22Rv1 (cell line): ENCODE results near the gene OLFML2A.

ENCODE experiments used
- ZFX ChIP-seq: fragments of 450-650 bp; IDR thresholded peaks from 2 replicates; pipeline ENCODE4 v1.6.1; 2017; ENCODE audit warnings: antibody characterized with exemption, borderline replicate concordance
- TF ChIP-seq, protein P1 (sequence below): fragments of 450-650 bp; IDR thresholded peaks from 2 replicates; pipeline ENCODE4 v1.5.1; 2017; ENCODE audit warnings: mild to moderate bottlenecking

- TF ChIP-seq, protein P1, sequence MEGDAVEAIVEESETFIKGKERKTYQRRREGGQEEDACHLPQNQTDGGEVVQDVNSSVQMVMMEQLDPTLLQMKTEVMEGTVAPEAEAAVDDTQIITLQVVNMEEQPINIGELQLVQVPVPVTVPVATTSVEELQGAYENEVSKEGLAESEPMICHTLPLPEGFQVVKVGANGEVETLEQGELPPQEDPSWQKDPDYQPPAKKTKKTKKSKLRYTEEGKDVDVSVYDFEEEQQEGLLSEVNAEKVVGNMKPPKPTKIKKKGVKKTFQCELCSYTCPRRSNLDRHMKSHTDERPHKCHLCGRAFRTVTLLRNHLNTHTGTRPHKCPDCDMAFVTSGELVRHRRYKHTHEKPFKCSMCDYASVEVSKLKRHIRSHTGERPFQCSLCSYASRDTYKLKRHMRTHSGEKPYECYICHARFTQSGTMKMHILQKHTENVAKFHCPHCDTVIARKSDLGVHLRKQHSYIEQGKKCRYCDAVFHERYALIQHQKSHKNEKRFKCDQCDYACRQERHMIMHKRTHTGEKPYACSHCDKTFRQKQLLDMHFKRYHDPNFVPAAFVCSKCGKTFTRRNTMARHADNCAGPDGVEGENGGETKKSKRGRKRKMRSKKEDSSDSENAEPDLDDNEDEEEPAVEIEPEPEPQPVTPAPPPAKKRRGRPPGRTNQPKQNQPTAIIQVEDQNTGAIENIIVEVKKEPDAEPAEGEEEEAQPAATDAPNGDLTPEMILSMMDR = no peak
- TF ChIP-seq ZFX = no peak
Measured at GRCh38 chr9:124789531-124789930, 12.6 kb downstream of the OLFML2A start.
